HG03103 (cell line): ENCODE measurements around the gene SMG7.

Source experiments
- ATAC-seq: cut with Tn5 transposase; IDR thresholded peaks from one replicate; pipeline ENCODE4 v1.9.1; 2021; ENCODE audit warnings: low read depth; ENCODE audit not compliant: unreplicated experiment

The SMG7 gene

DNA sequence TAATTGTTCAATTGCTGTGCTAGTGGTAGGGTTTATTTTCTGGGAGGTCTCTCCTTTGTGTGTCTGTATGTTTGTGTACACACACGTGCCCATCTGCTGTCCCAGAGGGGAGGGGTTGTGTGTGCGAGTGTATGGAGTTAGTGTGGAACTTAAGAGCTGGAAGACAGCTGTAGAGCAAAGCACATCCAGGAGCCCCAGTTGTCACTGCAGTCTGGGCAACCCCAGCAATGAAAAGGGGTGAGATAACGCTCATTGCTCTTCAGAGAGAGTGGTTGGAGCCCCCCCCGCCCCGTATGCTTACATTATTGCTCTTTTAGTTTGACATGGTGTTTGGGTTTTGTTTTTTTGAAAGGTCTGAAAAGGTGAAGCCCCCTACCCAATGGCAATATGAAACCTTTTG is 81.0 kb downstream of the SMG7 start:
- no peak for ATAC-seq

DNA sequence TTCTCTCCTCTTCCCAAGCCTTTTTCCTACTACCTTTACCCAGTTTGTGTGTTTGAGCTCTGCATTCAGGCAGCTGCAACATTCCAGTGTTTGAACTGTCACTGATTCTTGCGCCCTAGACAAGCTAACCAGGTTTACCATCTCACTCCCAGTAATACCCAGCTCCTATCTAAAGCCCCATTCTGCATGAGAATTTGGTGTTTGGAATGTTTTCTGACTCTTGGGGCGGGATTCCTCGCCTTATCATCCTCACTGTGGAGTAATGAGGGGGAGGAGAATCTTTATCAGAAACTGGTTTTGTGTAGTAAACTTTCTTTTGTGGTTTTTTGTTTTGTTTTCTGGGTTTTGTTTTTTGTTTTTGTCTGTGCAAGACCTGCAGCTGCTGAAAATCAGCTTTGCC is 81.5 kb downstream of the SMG7 start:
- no peak for ATAC-seq

DNA sequence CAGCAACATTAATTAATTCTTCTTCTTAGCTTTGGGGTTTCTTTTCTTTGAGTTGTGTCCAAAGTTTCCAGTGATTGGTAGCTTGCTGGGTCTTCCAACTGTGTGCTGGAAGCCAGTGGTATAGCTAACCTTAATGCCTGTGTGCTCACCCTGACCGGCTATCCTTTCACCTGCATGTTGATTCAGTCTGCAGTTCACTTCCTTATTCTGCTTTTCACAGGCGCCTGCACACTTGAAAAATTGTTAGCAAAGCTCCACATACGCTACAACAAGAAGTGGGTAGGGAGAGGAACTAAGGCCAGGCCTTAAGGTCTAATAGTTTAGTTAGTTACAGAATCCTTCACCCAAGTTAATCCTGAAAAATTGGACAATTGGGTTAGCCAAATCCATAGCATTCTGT is 82.3 kb downstream of the SMG7 start:
- no peak for ATAC-seq

DNA sequence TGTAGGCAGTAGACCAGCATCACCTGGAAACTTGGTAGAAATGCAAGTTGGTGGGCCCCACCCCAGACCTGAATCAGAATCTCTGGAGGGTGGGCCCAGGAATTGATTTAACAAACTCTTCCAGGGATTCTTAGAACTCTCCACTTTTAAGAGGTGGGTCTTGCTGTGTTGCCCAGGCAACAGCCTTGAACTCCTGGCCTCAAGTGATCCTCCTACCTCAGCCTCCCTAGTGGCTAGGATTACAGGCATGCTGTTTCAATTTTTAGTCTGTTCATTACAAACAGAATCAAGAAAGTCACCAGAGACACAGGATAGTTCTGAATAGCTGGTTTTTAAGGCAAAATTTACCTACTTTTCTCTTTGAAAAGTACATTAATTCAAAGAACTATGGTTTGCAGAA is 86.8 kb downstream of the SMG7 start:
- no peak for ATAC-seq

DNA sequence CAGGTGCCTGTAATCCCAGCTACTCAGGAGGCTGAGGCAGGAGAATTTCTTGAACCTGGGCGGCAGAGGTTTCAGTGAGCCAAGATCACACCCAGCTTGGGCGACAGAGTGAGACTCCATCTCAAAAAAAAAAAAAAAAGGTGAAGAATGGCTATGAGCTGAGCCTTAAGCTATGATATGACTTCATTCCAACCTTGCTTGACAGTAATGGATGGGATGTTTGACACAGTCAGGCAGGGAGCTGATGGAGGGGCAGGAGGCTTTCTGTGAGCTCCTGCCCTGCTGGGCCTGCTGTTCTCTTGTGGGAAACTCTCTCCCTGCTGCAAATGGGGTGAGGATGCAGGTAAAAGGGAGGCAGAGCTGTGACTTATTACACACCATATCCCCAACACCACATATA is 90.4 kb downstream of the SMG7 start:
- no peak for ATAC-seq

DNA sequence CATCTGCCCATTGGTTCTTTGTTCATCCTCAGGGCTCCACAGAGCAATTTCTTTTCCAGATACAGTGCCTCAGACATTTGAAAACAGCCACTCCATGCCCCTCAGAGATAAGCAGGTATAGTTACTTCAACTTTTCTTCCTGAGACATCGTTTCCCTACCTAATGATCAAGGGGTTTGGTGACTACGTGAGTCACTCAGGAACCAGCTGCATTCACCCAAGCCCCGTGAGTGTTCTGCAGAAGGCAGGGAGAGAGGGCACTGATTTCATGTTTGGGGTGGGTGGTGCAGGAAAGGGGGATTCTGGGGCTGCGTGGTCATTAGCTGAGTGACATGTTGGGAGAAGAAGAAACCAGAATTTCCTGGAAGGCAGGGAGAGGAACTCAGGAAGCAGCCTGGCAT is 93.0 kb downstream of the SMG7 start:
- no peak for ATAC-seq

DNA sequence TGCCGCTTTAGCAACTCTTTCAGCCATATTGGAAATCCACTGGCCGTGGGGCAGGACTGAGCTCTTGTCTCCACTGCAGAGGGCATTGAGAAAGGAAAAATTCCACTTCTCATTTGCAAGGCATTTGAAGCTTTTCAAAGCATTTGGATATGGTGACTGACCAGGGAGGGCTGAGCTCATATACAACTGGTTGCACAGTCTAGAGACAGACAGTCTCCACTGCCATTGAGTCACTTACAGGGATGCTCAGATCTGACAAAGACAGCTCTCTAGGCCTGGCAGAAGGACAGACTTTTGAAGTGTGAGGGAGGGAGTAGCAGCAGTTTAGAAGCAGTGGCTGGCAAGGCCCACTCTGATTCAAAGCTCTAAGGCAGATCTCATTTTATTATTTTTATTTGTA is 93.7 kb downstream of the SMG7 start:
- no peak for ATAC-seq

DNA sequence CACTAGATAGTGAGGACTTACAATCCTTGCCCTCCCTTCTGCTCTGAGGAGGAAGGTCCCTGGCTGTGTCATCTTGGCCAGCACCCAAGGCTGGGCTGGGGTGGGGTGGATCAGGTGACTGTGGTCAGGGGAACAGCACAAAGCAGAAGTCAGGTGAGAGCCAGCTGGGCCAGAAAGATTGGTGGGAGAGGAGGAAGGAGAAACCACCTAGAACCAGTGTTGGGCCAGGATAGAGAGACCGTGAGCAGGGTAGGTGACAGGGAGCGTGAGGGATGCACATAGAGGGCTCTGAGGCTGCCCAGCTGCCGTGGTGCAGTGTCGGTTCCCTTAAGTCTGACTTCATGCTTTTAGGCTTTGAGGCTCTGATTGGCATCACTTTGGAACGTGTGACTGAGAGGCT is 95.3 kb downstream of the SMG7 start:
- peak; percentile 53 for ATAC-seq

DNA sequence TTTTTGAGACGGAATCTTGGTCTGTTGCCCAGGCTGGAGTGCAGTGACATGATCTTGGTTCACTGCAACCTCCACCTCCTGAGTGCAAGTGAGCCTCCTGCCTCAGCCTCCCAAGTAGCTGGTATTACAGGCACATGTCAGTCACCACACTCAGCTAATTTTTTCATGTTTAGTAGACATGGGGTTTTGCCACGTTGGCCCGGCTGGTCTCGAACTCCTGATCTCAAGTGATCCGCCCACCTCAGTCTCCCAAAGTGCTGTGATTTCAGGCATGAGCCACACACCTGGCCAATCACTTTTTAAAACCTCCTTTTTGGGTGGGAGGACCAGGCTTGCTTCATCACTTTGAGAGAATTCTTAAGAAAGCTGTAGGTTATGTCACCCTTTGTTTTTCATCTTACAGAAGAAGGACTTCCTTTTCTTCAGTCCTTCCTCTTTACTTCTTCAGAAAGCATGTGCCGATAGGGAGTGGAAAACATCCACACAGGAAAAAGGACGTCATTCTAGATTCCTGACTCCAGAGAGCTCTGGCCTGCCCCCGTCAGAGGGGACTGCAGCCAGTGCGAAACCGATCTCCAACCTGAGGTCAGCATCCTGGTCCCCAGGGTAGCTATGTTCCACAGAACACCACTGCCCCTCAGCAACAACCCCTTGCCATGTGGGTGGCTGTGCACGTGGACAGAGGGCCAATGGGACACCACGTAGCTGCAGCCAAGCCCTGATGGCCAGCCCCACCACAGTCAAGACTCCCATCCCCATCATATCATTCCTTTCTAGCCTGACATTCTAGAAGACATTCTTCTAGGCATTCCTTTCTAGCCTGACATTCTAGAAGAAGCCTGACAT is 96.1 kb downstream of the SMG7 start:
- no peak for ATAC-seq

DNA sequence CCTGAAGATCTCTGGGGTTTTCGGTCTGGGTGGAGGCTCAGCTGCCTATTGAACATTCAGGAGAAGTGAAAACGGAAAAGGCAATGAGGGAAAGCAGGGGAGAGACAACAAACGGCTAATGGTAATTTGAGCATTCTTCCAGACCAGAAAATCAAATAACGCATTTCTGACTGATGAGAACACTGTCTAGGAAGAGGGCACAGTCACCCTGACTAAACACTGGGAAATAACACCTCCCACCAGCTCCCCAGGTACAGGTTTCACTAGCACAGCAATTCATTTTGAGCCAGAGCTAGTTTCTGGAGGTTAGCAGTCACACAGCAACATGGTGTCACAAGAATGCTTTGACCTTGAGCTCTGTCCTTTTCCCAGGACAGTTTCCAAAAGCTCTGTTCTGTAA is 96.8 kb downstream of the SMG7 start:
- no peak for ATAC-seq

DNA sequence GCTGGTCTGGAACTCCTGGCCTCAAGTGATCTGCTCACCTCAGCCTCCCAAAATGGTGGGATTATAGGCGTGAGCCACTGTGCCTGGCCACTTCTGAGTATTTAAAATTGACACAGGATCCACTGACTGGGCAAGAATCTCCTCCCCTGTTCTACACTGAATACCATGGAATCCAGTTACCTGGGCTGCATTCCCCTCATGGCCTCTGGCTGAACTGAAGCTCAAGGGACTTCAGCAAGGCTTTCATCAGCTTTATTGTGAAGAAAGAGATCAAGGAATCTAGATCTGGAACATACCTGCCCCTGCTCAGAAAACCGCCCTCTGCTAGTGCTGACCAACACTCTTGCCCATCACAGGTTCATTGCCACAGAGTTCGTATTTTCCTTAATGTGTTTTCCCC is 97.5 kb downstream of the SMG7 start:
- ATAC-seq: no peak

DNA sequence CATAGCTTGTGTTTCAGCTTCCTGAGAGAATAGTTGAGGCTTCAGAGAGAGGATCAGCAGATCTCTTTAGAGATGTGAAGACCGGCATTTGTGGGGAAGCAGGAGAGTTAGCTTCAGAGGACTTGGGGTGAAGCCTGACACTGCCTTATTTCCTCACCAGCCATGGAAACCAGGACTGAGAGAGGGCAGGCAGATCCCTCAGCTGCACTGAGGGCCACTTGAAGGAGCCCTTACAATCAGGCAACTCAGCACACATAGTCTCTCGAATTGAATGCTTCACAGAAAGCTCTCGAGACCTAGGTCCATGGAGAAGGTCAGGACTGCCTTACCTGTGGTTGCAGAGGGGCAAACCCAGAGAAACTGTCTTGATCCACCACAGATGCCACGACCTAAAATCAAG is 98.2 kb downstream of the SMG7 start:
- ATAC-seq: no peak

DNA sequence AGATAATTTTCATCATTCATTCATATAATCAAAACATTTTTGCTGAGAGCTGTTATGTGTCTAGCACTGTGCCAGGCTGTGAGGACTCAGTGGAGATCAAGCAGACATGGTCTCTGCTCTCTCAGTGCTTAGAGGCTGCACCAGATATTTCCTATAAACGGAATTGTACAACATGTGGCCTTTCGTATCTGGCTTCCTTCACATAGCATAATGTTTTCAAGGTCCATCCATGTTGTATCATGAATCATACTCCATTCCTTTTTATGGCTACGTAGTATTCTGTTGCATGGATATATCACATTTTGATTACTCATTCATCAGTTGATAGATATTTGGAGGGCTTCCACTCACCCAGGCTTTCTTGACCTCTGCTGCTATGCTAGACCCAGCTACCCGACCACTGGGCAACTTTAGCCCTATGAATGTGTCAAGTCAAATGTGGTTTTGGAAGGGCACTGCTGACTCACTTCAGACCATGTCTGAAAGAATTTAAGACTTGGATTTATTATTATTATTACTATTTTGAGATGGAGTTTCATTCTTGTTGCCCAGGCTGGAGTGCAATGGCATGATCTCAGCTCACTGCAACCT is 99.5 kb downstream of the SMG7 start:
- ATAC-seq: no peak

DNA sequence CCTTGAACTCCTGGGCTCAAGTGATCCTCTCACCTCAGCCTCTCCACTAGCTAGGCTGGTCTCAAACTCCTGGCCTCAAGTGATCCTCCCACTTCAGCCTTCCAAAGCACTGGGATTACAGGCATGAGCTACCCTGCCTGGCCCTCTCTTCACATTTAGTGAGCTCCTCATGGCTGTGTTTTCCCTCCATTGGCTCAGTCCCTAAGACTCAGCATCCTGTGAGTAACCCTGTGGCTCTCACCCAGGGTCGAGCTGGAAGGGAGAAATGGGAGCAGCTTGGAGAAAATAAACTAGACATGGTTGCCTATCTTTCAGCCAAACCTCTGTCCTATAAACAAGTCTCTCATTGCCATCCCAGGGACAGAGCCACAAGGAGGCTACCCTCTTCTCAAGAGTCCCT is 100.4 kb downstream of the SMG7 start:
- ATAC-seq: no peak

DNA sequence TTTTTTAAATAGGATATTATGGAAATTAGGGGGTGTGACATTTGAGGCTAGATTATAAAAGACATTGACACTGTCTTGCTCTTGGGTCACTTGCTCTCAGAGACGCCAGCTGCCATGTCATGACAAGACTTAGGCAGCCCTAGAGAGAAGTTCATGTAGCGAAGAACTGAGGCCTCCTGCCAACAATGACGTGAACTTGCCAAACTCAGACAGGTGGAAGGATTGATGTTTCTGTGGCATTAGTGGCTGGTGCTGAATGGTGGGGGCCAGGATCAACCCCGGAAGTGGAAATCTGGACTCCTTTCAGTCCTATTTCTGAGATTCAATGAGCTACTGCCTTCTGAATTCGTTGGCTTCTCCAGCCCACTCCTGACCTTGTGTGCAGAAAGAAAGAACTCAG is 103.3 kb downstream of the SMG7 start:
- ATAC-seq: no peak

DNA sequence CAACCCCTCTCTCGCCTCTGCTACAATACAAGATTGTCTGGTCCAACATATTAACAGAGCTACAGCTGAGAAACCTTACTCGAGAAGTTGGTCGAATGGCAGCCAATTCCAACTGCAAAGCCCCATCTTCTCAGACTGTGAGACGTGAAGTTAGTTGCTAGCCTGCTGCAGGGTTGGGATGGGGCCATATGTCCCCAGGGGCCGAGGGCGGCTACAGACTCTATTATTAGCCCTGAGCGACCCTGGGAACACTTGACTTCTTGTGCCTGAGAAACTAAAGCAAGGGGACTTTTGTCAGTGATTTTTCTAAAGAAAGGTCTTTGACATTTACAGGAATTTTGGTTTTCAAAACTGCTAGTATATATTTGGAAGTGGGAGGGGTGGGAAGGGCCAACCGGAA is 104.2 kb downstream of the SMG7 start:
- no peak for ATAC-seq

DNA sequence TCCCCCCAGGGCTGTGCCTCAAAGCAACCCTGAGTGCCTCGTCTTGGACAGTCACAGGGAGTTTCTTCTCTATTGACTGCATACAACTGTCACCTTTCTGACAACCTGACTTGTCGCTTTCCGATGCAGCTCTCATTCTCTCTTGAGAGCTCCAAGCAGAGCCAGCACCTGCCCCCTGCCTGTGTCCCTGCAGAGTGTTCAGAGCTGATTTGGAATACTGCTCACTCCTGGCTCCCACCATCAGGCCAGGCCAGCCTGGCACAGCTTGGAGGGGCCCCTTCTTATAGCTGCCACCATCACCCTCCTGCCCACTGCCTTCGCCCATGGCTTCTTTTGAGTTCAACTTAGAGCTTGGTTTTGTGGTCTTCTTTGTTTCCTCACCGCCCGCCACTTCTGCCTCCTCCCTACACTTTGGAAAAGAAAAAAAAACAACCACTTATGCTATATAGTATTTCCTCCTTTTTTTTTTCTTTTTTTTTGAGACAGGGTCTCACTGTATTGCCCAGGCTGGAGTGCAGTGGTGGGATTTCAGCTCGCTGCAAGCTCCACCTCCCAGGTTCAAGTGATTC is 105.7 kb downstream of the SMG7 start:
- ATAC-seq: no peak

DNA sequence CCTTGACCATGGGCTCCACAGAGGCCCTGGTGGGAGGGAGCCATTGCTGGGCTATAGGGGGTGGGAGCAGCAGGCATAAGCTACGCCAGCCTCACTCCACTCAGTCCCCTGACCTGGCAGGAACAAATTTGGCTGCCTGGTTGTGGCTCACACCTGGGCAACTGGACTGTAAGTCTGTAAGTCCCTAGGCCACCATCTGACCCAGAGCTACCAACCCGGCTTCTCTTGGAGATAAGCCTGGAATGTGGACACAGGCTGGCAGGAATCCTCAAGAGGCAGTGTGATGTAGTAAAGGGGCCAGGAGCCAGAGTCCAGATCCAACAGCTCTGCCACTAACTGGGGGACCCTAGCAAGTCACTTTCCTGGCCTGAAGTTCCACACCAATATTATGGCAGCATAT is 106.6 kb downstream of the SMG7 start:
- no peak for ATAC-seq

DNA sequence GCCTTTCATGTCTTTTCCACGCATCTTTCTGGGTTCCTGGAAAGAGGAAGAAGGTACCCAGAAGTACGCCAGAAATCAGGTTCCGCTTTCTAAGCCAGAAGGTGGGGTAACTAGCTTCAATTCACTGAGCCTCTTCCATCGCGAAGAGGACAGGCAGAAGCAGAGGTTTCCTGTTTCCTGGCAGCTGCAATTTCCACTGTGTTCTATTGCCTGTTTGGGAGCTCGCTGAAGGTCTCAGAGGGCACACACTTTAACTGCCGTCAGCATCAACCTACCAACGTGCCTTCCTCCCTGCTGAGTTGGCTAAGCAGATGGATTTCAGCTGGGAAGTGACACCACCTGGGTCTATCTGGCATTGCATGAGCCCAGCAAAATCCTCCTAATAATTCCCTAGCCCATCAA is 108.0 kb downstream of the SMG7 start:
- ATAC-seq: no peak

DNA sequence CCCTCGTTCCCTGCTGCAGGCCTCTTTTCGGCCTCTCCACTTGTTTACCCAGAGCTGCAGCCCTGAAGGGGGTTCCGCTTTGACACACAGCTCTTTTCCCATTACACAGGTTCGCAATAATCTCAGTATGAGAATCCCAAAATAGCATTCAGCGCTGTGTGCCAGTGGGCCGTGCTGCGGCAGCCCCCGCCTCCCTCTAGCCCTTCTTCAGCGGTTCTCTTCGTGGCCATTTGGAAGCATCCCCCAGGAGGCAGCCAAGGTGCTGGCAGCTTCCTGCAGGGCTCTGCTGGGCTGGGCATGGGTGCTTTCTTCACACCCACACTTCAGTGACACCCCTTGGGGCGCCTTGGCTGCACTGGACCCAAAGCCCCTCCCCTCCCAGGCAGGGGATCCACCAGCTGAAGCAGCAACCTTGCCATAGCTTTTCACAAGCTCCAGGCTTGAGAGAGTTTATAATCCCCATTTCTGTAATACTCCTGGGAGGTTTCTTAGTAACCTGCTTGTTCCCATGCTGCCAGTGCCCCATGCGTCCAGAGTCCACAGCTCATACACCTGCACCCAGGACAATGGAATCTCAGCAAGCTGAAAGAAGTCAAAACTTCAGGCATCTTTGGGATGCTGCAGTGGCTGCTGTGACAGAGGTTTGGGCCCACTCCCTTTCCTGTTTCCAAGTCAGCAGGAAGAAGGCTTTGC is 109.9 kb downstream of the SMG7 start:
- ATAC-seq: no peak

DNA sequence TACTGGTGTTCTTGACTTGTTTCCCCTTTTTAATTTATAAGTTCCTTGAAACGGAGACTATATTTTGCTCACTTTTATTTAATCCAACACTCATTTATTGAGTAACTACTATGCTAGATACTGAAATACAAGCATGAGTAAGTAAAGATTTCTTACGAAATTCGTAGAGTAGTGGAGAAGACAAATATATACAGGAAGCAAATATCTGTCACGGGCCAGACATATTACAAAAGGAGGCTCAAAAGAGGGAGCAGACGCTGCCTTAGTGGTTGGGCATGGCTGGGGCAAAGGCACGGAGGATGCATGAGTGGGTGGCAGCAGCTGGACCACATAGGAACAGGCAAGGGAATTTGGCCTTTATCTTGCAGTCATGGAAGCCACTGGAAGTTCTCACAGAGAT is 111.2 kb downstream of the SMG7 start:
- no peak for ATAC-seq

DNA sequence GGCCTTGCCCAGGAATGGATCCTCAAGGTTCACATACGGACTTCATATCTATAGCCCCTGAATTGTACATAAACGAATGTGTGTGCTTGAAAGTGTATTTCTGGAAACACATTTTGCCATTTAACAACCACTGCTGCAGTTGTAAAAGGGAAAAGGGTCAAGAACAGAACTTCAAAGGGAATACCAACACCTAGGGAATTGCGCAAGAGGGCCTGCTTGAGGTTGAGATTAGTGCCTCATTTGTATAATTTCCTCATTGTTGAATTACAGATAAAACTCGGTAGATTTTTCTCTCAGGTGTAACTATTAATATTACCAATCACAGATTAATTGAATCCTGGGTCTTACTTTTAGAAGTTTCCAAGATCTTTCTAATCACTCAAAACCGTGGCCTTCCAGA is 111.8 kb downstream of the SMG7 start:
- no peak for ATAC-seq
